K562 (cell line): ENCODE data around the gene RNPEPL1. TPM values are rescaled to one million over a fixed set of nuclear protein-coding genes. Genes with fewer than 3 reads are reported as not detected.
"Not testable (repeated sequence)": the region's sequence is repeated elsewhere in the genome, so short reads cannot be mapped to it uniquely, and the experiment has no call there.

Experiments
- ATAC-seq: fragments of 200-7000 bp; cut with Tn5 transposase; 3 replicates; pipeline ENCODE4 v1.9.1; 2020; ENCODE audit warnings: moderate library complexity
- BruUV-seq: library from RNA; stranded (reverse); fragments of 400-500 nt; replicated peaks from 2 replicates; lab custom pipeline; 2021; lab: Mats Ljungman, UMichigan
- CTCF ChIA-PET: fragments of 300-600 bp; formaldehyde crosslinking; extraction: SDS; loops from one replicate; lab custom pipeline; 2021; ENCODE audit warnings: low intra/inter-chr PET ratio; lab: Yijun Ruan, JAX
- POLR2A ChIA-PET: fragments of 300-600, 350-650 bp; sonication (Branson Sonifier 250); formaldehyde crosslinking; extraction: SDS; loops from one replicate; lab custom pipeline; 2021; ENCODE audit warnings: antibody characterized with exemption, inconsistent platforms; lab: Yijun Ruan, JAX
- DNase-seq, 4 experiments: peaks; one replicate each; pipeline versions ENCODE4 v3.0.0 to v3.0.0-alpha.2; 2011 to 2018; ENCODE audit warnings: low spot score in 3 of 4, mixed read lengths in 3 of 4; ENCODE audit errors: extremely low read depth in 1 of 4
- FAIRE-seq: peaks from 2 replicates; lab custom pipeline; 2011; peaks lifted over from hg19 to GRCh38; lab: Jason Lieb, UNC
- H2AFZ ChIP-seq: 2 replicates; pipeline ENCODE4 v1.6.0; 2011; ENCODE audit warnings: low read depth, low read length, control low read depth, inconsistent platforms
- H3K27ac ChIP-seq: fragments of 200-600 bp; 3 replicates; pipeline ENCODE4 v1.8.0; 2011; ENCODE audit warnings: low read depth, mild to moderate bottlenecking, control low read depth, inconsistent platforms, low read length, moderate library complexity, mixed read lengths; ENCODE audit errors: extremely low read depth
- H3K27me3 ChIP-seq, 2 experiments: fragments of 300-600 bp in 1 of 2; 2 replicates in 1 of 2; 3 replicates in 1 of 2; pipeline versions ENCODE4 v1.6.0 to v1.8.0; 2011; ENCODE audit warnings: inconsistent platforms in 2 of 2, low read length in 2 of 2, mild to moderate bottlenecking in 1 of 2, mixed read lengths in 1 of 2, moderate library complexity in 1 of 2; ENCODE audit not compliant: control insufficient read depth in 2 of 2, insufficient read depth in 2 of 2
- H3K36me3 ChIP-seq: fragments of 300-600 bp; 3 replicates; pipeline ENCODE4 v1.8.0; 2011; ENCODE audit warnings: mild to moderate bottlenecking, low read length, inconsistent platforms; ENCODE audit not compliant: control insufficient read depth, insufficient read depth
- H3K4me1 ChIP-seq, 2 experiments: fragments of 200-600 bp in 1 of 2; replicated peaks in 1 of 2; 2 replicates in 1 of 2; 3 replicates in 1 of 2; pipeline versions ENCODE4 v1.5.1 to v1.8.0; 2011; ENCODE audit warnings: inconsistent platforms in 2 of 2, low read length in 2 of 2, mild to moderate bottlenecking in 1 of 2, mixed read lengths in 1 of 2, moderate library complexity in 1 of 2; ENCODE audit not compliant: control insufficient read depth in 2 of 2, insufficient read depth in 2 of 2
- H3K4me2 ChIP-seq: 2 replicates; pipeline ENCODE4 v1.6.1; 2011; ENCODE audit warnings: low read length, control low read depth, inconsistent platforms, mixed read lengths; ENCODE audit not compliant: insufficient read depth
- H3K4me3 ChIP-seq: fragments of 200-600 bp; sonication (generic), shearing (Covaris generic); 2 replicates; pipeline ENCODE4 v1.5.1; 2016; ENCODE audit warnings: control low read depth, inconsistent platforms
- H3K79me2 ChIP-seq: fragments of 200-600 bp; 3 replicates; pipeline ENCODE4 v1.8.0; 2011; ENCODE audit warnings: low read length, inconsistent platforms; ENCODE audit not compliant: control insufficient read depth, insufficient read depth
- H3K9ac ChIP-seq, 2 experiments: 2 replicates each; pipeline versions ENCODE4 v1.6.0 to v1.6.1; 2011; ENCODE audit warnings: low read depth in 2 of 2, low read length in 2 of 2, control low read depth in 1 of 2, inconsistent platforms in 1 of 2, mild to moderate bottlenecking in 1 of 2, mixed read lengths in 1 of 2; ENCODE audit not compliant: insufficient read depth in 1 of 2
- H3K9me1 ChIP-seq: one replicate; pipeline ENCODE4 v1.6.0; 2011; ENCODE audit warnings: inconsistent platforms, mild to moderate bottlenecking, low read length, moderate library complexity; ENCODE audit not compliant: control insufficient read depth, insufficient read depth
- H3K9me3 ChIP-seq: replicated peaks from 2 replicates; pipeline ENCODE4 v1.5.1; 2011; ENCODE audit warnings: low read depth, low read length, inconsistent platforms; ENCODE audit not compliant: control insufficient read depth, insufficient read depth
- H4K20me1 ChIP-seq: replicated peaks from 2 replicates; pipeline ENCODE4 v1.6.1; 2011; ENCODE audit warnings: low read length, inconsistent platforms, mixed read lengths; ENCODE audit not compliant: control insufficient read depth, insufficient read depth
- MLLT1 ChIP-seq, 2 experiments: fragments of 450-650 bp; IDR thresholded peaks; 2 replicates each; pipeline ENCODE4 v1.6.1; 2016
- POLR2A ChIP-seq: fragments of 450-650 bp; conservative IDR thresholded peaks from 2 replicates; pipeline ENCODE4 v1.6.1; 2016
- ZBTB33 ChIP-seq: sonication (generic); formaldehyde crosslinking; IDR thresholded peaks from 2 replicates; pipeline ENCODE4 v1.8.1; 2023; ENCODE audit warnings: mild to moderate bottlenecking, missing genetic modification reagents
- ZNF639 ChIP-seq, 2 experiments: fragments of 200-800 bp in 1 of 2; sonication (Bioruptor generic) in 1 of 2; sonication (generic) in 1 of 2; formaldehyde crosslinking in 1 of 2; IDR thresholded peaks in 1 of 2; conservative IDR thresholded peaks in 1 of 2; 2 replicates each; pipeline versions ENCODE4 v1.5.0 to v1.6.1; 2016 to 2020; ENCODE audit warnings: missing compliant biosample characterization in 1 of 2, missing genetic modification characterization in 1 of 2, missing genetic modification reagents in 1 of 2
- WGBS: fragments of 100-300 bp; shearing (Covaris generic); methylation state at CpG from one replicate; pipeline ENCODE4 v1.1.6; 2016; ENCODE audit warnings: low coverage, mixed read lengths; ENCODE audit not compliant: insufficient coverage; ENCODE audit errors: missing lambda C conversion rate; 5-methylcytosine and 5-hydroxymethylcytosine counted together
- in situ Hi-C: fragments of 300-500 bp; cut with MboI; formaldehyde crosslinking; loops from 4 replicates; pipeline ENCODE4 v1.15.0; 2018; ENCODE audit warnings: inconsistent platforms, mixed read lengths
- intact Hi-C: fragments of 100-400 bp; cut with micrococcal nuclease; formaldehyde crosslinking; loops from 2 replicates; pipeline ENCODE4 v1.14.2; 2022
- polyA plus RNA-seq, 8 experiments: library from polyadenylated mRNA; depleted of rRNA in 4 of 8; stranded (reverse) in 5 of 8; unstranded in 3 of 8; fragments of >200 nt; fragmentation: Nextera tagmentation in 2 of 8; fragmentation: Illumina TruSeq in 1 of 8; extraction: Ambion mirVana in 2 of 8; extraction: Trizol in 1 of 8; gene quantifications; 2 replicates each; pipeline versions ENCODE4 v1.2.1 to v1.2.3, GENCODE V29; 2011 to 2014; ENCODE audit warnings: inconsistent platforms in 1 of 8, missing spikeins in 1 of 8
- total RNA-seq, 7 experiments: library from RNA; depleted of rRNA in 6 of 7; stranded (reverse); fragments of >200 nt in 6 of 7; fragmentation: Illumina TruSeq in 2 of 7; extraction: Trizol in 2 of 7; gene quantifications; 2 replicates each; pipeline versions ENCODE4 v1.2.1 to v1.2.3, GENCODE V29; 2011 to 2021; ENCODE audit warnings: low replicate concordance in 1 of 7

RNPEPL1 gene
- total and polyA plus RNA-seq, 9 of the 15 experiments (the other 6 are each of a cell fraction or from before 2014, with no cell fraction given), result 0.07 to 38.7 (median 5.6) TPM

- ATAC-seq, H3K9ac ChIP-seq, BruUV-seq, H3K9me1 ChIP-seq, H2AFZ ChIP-seq, H3K4me3 ChIP-seq, H3K9me3 ChIP-seq, CTCF ChIA-PET, DNase-seq, in situ Hi-C loops, H4K20me1 ChIP-seq, H3K27me3 ChIP-seq, FAIRE-seq: not testable (repeated sequence)
- intact Hi-C loops, result loop anchor here (10.0 kb wide), 1 partner anchor 48 kb away; no protein-coding TSS in a partner anchor
- Histone ChIP-seq H3K27ac (peak overlapping the region; percentile 98), H3K36me3 (peaks cover 32% of the 10 kb centered on the region), H3K4me1 (peaks cover 45 to 68% of the 10 kb centered on the region in 2 experiments), H3K79me2 (peaks cover 80% of the 10 kb centered on the region), H3K4me2 (peak overlapping the region; percentile 53; the same call in 1 of the 2 replicates)
- TF ChIP-seq ZBTB33, result peak; percentile 77
- 0 out of 2 replicates have a peak, but pooled peaks have one; percentile 21 for TF ChIP-seq POLR2A
- 0 out of 4 replicates have a peak, but pooled peaks of 1 of the 2 experiments have one; percentile 15 for TF ChIP-seq MLLT1 (IDR thresholded peaks at IDR 0.05)
- TF ChIP-seq ZNF639 (CRISPR knock-in tag; conservative IDR thresholded peaks at IDR 0.05 in 1 of 2, IDR thresholded peaks at IDR 0.05 in 1 of 2), result 0 out of 4 replicates have a peak, but pooled peaks of 1 of the 2 experiments have one; percentile 41
- 87% methylated on average over 11 of the region's 17 CpGs for WGBS
- POLR2A ChIA-PET, result interaction anchor here (0.6 to 4.6 kb wide), 3 partner anchors 17 to 41 kb away, joined by 3 to 26 read pairs (median 8); partner anchors contain the start of gene CAPN10
These were observed 5.1 kb upstream of the RNPEPL1 start for GRCh38 chr2:240563231-240563630.
